ENCODE measurements around the gene ALPL.
"Not testable (repeated sequence)": the region's sequence is repeated elsewhere in the genome, so short reads cannot be mapped to it uniquely, and the experiment has no call there.

- not testable (repeated sequence) for TF ChIP-seq CTCF (IDR thresholded peaks at IDR 0.05); CHD2 (IDR thresholded peaks at IDR 0.05; ENCODE audit: low read length, partially characterized antibody); PBX3 (IDR thresholded peaks at IDR 0.05); SMC3 (IDR thresholded peaks at IDR 0.05); MAX (IDR thresholded peaks at IDR 0.05); JUNB (IDR thresholded peaks at IDR 0.05); KDM1A (IDR thresholded peaks at IDR 0.05; ENCODE audit: low read depth); USF2 (IDR thresholded peaks at IDR 0.05); REST (IDR thresholded peaks at IDR 0.05)
Measured at GRCh38 chr1:21465127-21465526, 44.1 kb upstream of the ALPL start.

Data from A549 (cell line).